Measurements from ENCODE around the gene HDDC3. TPM values are rescaled to one million over a fixed set of nuclear protein-coding genes. Genes with fewer than 3 reads are reported as not detected.

HDDC3 gene
- total and polyA plus RNA-seq, 2 donors (not counting 3 experiments of a cell fraction or from before 2014, with no cell fraction given), result 16.0 to 20.2 TPM

DNA sequence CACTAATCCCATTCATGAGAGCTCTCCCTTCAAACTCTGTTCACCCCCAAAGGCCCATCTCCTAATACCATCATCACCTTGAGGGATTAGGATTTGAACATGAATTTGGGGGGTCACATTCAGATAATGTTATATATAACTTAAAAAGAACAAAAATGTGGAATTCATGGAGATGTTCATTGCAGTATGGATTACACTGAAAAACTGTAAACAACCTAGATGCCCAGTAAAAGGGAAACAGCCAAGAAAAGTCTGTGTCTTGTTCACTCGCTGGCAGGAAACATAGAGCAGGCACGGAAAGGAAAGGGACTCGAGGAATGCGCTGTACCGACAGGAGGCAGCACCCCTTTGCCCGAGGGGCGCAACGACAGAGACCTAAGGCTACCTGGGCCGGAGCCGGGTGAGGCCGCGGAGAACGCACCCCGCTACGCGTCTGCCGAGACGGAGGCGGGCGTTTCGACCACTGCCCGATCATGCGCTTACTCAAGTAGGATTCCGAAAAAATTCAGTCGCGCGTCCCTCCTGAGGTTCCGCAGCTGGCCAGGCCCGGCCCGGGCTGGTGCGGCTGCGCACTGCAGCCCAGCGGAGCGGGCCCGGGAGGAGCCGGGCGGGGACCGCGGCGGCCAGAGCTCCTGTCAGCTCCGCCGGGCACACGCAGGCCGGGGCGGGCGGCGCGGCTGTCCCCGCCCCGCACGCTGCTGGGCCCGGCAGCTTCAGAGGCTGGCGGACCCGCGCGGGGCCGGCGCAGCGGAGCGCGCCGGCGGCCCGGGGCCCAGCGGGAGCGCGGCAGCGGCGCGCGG lies 30.1 kb downstream of the HDDC3 start:
- intact Hi-C loops (cut with micrococcal nuclease) (loop anchor here (1.0 kb wide), 1 partner anchor 29 kb away; no protein-coding TSS in a partner anchor), dilution Hi-C loops (cut with MboI; ENCODE audit: extremely low pct_ligation_motif_present, low sequenced_read_pairs) (no loop called here)
- Histone ChIP-seq H3K4me3 (replicated peaks in 1 of 3; ENCODE audit: insufficient read depth in 1 of 3, low read depth in 1 of 3, low read length in 3 of 3) (peak overlapping the region; percentile 53 to 79 (median 63)), H3K9ac (replicated peaks; ENCODE audit: extremely low read depth, insufficient read depth, low read length) (peak overlapping the region; percentile 58), H3K79me2 (ENCODE audit: control insufficient read depth, insufficient read depth, low read length) (peaks cover 4% of the 10 kb centered on the region), H3K4me2 (ENCODE audit: insufficient read depth, low read length) (peak overlapping the region; percentile 92), H2AFZ (ENCODE audit: low read depth, low read length) (peak overlapping the region; percentile 94), H4K20me1 (replicated peaks; ENCODE audit: control insufficient read depth, extremely low read depth, insufficient read depth, low read length) (no peaks in the 10 kb centered on the region), H3K4me1 (ENCODE audit: control insufficient read depth, extremely low read depth, insufficient read depth, low read length) (peaks cover 17% of the 10 kb centered on the region), H3K9me1 (replicated peaks; ENCODE audit: control insufficient read depth, extremely low read depth, insufficient read depth, low read length) (no peaks in the 10 kb centered on the region), H3K27ac (ENCODE audit: insufficient read depth, low read depth, low read length) (peak overlapping the region; percentile 51), H3K36me3 (ENCODE audit: control insufficient read depth in 2 of 2, extremely low read depth in 1 of 2, insufficient read depth in 2 of 2, low read length in 2 of 2) (peaks cover 0 to 19% of the 10 kb centered on the region in 2 experiments), H3K9me3 (replicated peaks; ENCODE audit: control insufficient read depth, insufficient read depth, low read length) (no peaks in the 10 kb centered on the region), H3K27me3 (ENCODE audit: control insufficient read depth in 2 of 2, insufficient read depth in 2 of 2, low read length in 2 of 2) (no peaks in the 10 kb centered on the region)
- CTCF ChIA-PET, result interaction anchor here (0.8 to 7.3 kb wide), 10 partner anchors 15 to 612 kb away, joined by 3 to 57 read pairs (median 4); partner anchors contain the start of genes HDDC3 and UNC45A
- FAIRE-seq (peak; percentile 90), DNase-seq (ENCODE audit: low read depth, low spot score) (peak; percentile 88)
- TF ChIP-seq POLR2AphosphoS5 (IDR thresholded peaks at IDR 0.05; ENCODE audit: insufficient read depth, low read depth, low read length) (peak; percentile 55), GATA2 (IDR thresholded peaks at IDR 0.05; ENCODE audit: insufficient read depth, insufficient read length, low read depth, low read length) (no peak), MYC (IDR thresholded peaks at IDR 0.05; ENCODE audit: low read depth, low read length) (peak; percentile 15), JUN (IDR thresholded peaks at IDR 0.05; ENCODE audit: borderline replicate concordance, insufficient read depth, insufficient read length, low read depth) (no peak), EZH2 (IDR thresholded peaks at IDR 0.05; ENCODE audit: borderline replicate concordance, low read depth, low read length, severe bottlenecking) (no peak), POLR2A (IDR thresholded peaks at IDR 0.05; ENCODE audit: low read depth, low read length) (peak; percentile 78), FOS (IDR thresholded peaks at IDR 0.05; ENCODE audit: borderline replicate concordance, insufficient read depth, low read length) (no peak)
- TF ChIP-seq, protein P1, sequence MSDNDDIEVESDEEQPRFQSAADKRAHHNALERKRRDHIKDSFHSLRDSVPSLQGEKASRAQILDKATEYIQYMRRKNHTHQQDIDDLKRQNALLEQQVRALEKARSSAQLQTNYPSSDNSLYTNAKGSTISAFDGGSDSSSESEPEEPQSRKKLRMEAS (IDR thresholded peaks at IDR 0.05; ENCODE audit: insufficient read depth, insufficient read length), result no peak
- TF ChIP-seq, protein P2, sequence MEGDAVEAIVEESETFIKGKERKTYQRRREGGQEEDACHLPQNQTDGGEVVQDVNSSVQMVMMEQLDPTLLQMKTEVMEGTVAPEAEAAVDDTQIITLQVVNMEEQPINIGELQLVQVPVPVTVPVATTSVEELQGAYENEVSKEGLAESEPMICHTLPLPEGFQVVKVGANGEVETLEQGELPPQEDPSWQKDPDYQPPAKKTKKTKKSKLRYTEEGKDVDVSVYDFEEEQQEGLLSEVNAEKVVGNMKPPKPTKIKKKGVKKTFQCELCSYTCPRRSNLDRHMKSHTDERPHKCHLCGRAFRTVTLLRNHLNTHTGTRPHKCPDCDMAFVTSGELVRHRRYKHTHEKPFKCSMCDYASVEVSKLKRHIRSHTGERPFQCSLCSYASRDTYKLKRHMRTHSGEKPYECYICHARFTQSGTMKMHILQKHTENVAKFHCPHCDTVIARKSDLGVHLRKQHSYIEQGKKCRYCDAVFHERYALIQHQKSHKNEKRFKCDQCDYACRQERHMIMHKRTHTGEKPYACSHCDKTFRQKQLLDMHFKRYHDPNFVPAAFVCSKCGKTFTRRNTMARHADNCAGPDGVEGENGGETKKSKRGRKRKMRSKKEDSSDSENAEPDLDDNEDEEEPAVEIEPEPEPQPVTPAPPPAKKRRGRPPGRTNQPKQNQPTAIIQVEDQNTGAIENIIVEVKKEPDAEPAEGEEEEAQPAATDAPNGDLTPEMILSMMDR (IDR thresholded peaks at IDR 0.05; ENCODE audit: extremely low read depth in 1 of 2, insufficient read depth in 1 of 2, low read depth in 1 of 2, low read length in 2 of 2), result peak; percentile 66 to 77
- TSS peak; percentile 22 for BruUV-seq (replicated peaks)
- POLR2A ChIA-PET, result interaction anchor here (0.6 to 1.1 kb wide), 2 partner anchors 252 to 883 kb away, joined by 3 to 5 read pairs; no protein-coding TSS in a partner anchor
